HEK293T (cell line): Measurements from ENCODE around the gene YBX3.
"Not testable (repeated sequence)": the region's sequence is repeated elsewhere in the genome, so short reads cannot be mapped to it uniquely, and the experiment has no call there.

Experiments used
- CTCF ChIA-PET: fragments of 350-600 bp; formaldehyde crosslinking; extraction: SDS; loops from one replicate; lab custom pipeline; 2021; ENCODE audit warnings: antibody characterized with exemption, inconsistent platforms; lab: Yijun Ruan, JAX
- POLR2A ChIA-PET: fragments of 350-600 bp; formaldehyde crosslinking; extraction: SDS; loops from one replicate; lab custom pipeline; 2020; ENCODE audit warnings: antibody characterized with exemption, inconsistent platforms; lab: Yijun Ruan, JAX
- DNase-seq: peaks from one replicate; pipeline ENCODE4 v3.0.0; 2012; ENCODE audit warnings: mixed read lengths; ENCODE audit errors: extremely low spot score
- ARNT ChIP-seq: fragments of 450-650 bp; IDR thresholded peaks from 2 replicates; pipeline ENCODE4 v1.6.1; 2017; ENCODE audit warnings: mild to moderate bottlenecking
- BHLHE40 ChIP-seq: fragments of 450-650 bp; IDR thresholded peaks from 2 replicates; pipeline ENCODE4 v1.6.1; 2016; ENCODE audit warnings: mild to moderate bottlenecking, moderate library complexity, borderline replicate concordance
- CTBP1 ChIP-seq: fragments of 450-650 bp; IDR thresholded peaks from 2 replicates; pipeline ENCODE4 v1.6.1; 2016; ENCODE audit warnings: borderline replicate concordance
- ELF4 ChIP-seq: fragments of 450-650 bp; IDR thresholded peaks from 2 replicates; pipeline ENCODE4 v1.6.1; 2017; ENCODE audit warnings: antibody characterized with exemption
- FOXA1 ChIP-seq: fragments of 450-650 bp; IDR thresholded peaks from 2 replicates; pipeline ENCODE4 v1.6.1; 2016; ENCODE audit warnings: mild to moderate bottlenecking
- FOXK2 ChIP-seq: fragments of 450-650 bp; IDR thresholded peaks from 2 replicates; pipeline ENCODE4 v1.6.1; 2016; ENCODE audit warnings: mild to moderate bottlenecking
- FOXM1 ChIP-seq: fragments of 450-650 bp; IDR thresholded peaks from 2 replicates; pipeline ENCODE4 v1.6.1; 2017; ENCODE audit warnings: mild to moderate bottlenecking, borderline replicate concordance
- HDGF ChIP-seq: fragments of 450-650 bp; IDR thresholded peaks from 2 replicates; pipeline ENCODE4 v1.6.1; 2017; ENCODE audit warnings: antibody characterized with exemption, borderline replicate concordance
- L3MBTL2 ChIP-seq: fragments of 450-650 bp; conservative IDR thresholded peaks from 2 replicates; pipeline ENCODE4 v1.6.1; 2016; ENCODE audit warnings: mild to moderate bottlenecking
- LEF1 ChIP-seq: fragments of 450-650 bp; IDR thresholded peaks from 2 replicates; pipeline ENCODE4 v1.6.1; 2017; ENCODE audit warnings: mild to moderate bottlenecking, borderline replicate concordance
- NFRKB ChIP-seq: fragments of 450-650 bp; IDR thresholded peaks from 2 replicates; pipeline ENCODE4 v1.6.1; 2016; ENCODE audit warnings: mild to moderate bottlenecking, moderate library complexity
- SP1 ChIP-seq: fragments of 450-650 bp; IDR thresholded peaks from 2 replicates; pipeline ENCODE4 v1.6.1; 2017
- SUZ12 ChIP-seq: fragments of 450-650 bp; IDR thresholded peaks from 2 replicates; pipeline ENCODE4 v1.6.1; 2016; ENCODE audit warnings: mild to moderate bottlenecking
- TARDBP ChIP-seq: fragments of 450-650 bp; IDR thresholded peaks from 2 replicates; pipeline ENCODE4 v1.6.1; 2016
- ZNF384 ChIP-seq: fragments of 450-650 bp; IDR thresholded peaks from 2 replicates; pipeline ENCODE4 v1.6.1; 2016
- TF ChIP-seq, protein P1 (sequence below): fragments of 450-650 bp; IDR thresholded peaks from 2 replicates; pipeline ENCODE4 v1.6.1; 2016

The YBX3 gene

DNA sequence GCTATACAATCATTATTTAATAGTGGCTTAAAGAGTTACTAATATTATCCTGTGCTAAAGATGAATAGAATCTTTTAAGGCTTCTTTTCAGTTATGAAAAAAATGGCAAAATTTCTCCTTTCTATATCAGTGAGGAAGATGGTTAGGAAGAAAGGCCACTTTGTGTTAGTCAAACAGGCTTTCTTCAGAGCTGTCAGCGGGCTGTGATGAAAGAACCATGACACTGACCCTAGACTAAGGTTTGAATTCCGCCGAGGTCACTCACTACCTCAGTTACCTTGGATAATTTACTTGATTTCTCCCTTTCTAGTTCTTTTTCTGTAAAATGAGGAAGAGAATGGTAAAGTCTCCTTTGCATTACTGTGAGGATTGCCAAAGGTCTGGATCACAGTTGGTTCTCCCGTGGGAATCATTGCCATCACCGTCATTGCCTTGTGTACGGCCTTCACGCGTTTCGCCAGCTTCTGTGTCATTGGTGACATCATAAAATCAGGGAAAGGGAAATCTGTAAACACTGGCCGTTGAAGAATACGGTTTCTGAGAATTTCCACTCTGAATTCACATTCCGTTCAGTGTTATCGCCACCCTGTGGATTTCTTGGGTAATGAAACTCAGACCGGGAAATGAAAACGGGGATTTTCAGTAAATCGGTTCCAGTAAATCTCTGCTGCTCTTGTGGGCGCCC is 26.7 kb upstream of the YBX3 start:
- CTCF ChIA-PET = interaction anchor here (0.6 to 2.0 kb wide), 15 partner anchors 9 to 796 kb away, joined by 3 to 25 read pairs (median 4); no protein-coding TSS in a partner anchor

DNA sequence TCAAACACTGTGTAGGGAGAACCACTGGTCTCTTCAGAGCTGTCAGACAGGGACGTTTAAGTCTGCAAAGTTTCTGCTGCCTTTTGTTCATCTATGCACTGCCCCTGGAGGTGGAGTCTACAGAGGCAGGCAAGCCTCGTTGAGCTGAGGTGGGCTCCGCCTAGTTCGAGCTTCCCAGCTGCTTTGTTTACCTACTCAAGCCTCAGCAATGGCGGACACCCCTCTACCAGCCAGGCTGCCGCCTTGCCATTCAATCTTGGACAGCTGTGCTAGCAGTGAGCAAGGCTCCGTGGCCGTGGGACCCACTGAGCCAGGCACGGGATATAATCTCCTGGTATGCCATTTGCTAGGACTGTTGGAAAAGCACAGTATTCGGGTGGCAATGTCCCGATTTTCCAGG is 24.6 kb upstream of the YBX3 start:
- POLR2A ChIA-PET = no interaction called here
- CTCF ChIA-PET = no interaction called here
- no peak for DNase-seq
- TF ChIP-seq FOXK2 (no peak), TARDBP (no peak)

More for the DNA sequence above, 26.7 kb upstream of the YBX3 start:
- POLR2A ChIA-PET = no interaction called here
- no peak for TF ChIP-seq BHLHE40
- TF ChIP-seq L3MBTL2 = peak; percentile 35; the same call in 1 of the 2 replicates
- DNase-seq = peak; percentile 80

DNA sequence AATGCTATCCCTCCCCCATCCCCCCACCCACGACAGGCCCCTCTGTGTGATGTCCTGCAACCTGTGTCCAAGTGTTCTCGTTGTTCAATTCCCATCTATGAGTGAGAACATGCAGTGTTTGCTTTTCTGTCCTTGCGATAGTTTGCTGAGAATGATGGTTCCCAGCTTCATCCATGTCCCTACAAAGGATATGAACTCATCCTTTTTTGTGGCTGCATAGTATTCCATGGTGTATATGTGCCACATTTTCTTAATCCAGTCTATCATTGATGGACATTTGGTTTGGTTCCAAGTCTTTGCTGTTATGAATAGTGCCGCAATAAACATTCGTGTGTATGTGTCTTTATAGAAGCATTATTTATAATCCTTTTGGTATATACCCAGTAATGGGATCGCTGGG is 20.3 kb upstream of the YBX3 start:
- CTCF ChIA-PET, POLR2A ChIA-PET, DNase-seq: not testable (repeated sequence)

DNA sequence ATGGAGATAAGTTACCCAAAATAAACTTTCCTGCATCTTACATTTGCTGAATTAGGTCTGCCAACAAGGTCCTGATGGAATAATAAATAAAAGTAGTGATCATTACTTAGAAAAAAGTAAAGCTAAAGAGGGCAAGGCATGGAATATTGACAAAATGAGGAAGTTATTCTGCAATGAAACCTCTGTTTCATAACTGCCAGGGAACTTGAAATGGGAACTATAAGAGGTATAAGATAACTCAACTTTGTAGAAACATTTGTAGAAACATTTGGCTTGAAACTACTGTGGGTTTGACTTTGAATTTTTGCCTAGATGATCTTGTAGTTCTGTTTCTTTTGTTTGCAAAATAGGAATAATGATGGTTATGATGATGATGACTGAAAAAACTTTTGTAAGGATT is 18.7 kb upstream of the YBX3 start:
- CTCF ChIA-PET = interaction anchor here (3.5 kb wide), 1 partner anchor 8 kb away, joined by 25 read pairs; no protein-coding TSS in a partner anchor
- POLR2A ChIA-PET = no interaction called here
- TF ChIP-seq FOXM1 = no peak
- no peak for TF ChIP-seq FOXA1
- TF ChIP-seq FOXK2 = no peak
- TF ChIP-seq ZNF384 = no peak
- no peak for TF ChIP-seq ARNT
- no peak for TF ChIP-seq CTBP1
- TF ChIP-seq, protein P1, sequence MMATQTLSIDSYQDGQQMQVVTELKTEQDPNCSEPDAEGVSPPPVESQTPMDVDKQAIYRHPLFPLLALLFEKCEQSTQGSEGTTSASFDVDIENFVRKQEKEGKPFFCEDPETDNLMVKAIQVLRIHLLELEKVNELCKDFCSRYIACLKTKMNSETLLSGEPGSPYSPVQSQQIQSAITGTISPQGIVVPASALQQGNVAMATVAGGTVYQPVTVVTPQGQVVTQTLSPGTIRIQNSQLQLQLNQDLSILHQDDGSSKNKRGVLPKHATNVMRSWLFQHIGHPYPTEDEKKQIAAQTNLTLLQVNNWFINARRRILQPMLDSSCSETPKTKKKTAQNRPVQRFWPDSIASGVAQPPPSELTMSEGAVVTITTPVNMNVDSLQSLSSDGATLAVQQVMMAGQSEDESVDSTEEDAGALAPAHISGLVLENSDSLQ = no peak
- no peak for TF ChIP-seq TARDBP
- TF ChIP-seq ELF4 = no peak
- TF ChIP-seq L3MBTL2 = no peak
- TF ChIP-seq NFRKB = no peak
- no peak for TF ChIP-seq LEF1
- TF ChIP-seq SUZ12 = no peak
- no peak for TF ChIP-seq BHLHE40
- TF ChIP-seq HDGF = no peak
- no peak for TF ChIP-seq SP1
- no peak for DNase-seq

DNA sequence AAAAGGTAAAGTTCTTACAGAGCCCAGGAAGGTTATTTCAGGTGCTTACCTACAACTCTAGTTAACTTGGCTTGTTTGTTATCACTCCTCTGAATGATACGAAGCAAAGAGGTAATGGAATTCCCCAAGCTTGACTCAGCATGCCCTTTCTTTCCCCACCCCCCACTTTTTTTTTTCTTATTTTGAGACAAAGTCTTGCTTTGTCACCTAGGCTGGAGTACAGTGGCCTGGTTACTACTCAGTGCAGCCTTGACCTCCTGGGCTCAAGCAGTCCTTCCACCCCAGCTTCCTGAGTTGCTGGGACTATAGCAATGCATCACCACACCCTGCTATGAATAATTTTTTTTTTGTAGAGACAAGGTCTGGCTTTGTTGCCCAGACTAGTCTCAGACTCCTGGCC is 17.1 kb upstream of the YBX3 start:
- no peak for DNase-seq
- ChIA-PET POLR2A (interaction anchor here (1.0 to 1.3 kb wide), 2 partner anchors 23 to 431 kb away, joined by 3 to 4 read pairs; no protein-coding TSS in a partner anchor), CTCF (interaction anchor here (3.5 kb wide), 1 partner anchor 10 kb away, joined by 25 read pairs; no protein-coding TSS in a partner anchor)
- TF ChIP-seq FOXA1 = no peak
- TF ChIP-seq ELF4 = no peak
- TF ChIP-seq FOXK2 = no peak
- no peak for TF ChIP-seq TARDBP
- TF ChIP-seq, protein P1 = no peak
- TF ChIP-seq CTBP1 = no peak
- TF ChIP-seq ARNT = no peak
- no peak for TF ChIP-seq BHLHE40
- TF ChIP-seq LEF1 = no peak
- no peak for TF ChIP-seq HDGF
- TF ChIP-seq SUZ12 = no peak
- no peak for TF ChIP-seq L3MBTL2
- TF ChIP-seq NFRKB = no peak
- no peak for TF ChIP-seq SP1
- TF ChIP-seq FOXM1 = no peak

DNA sequence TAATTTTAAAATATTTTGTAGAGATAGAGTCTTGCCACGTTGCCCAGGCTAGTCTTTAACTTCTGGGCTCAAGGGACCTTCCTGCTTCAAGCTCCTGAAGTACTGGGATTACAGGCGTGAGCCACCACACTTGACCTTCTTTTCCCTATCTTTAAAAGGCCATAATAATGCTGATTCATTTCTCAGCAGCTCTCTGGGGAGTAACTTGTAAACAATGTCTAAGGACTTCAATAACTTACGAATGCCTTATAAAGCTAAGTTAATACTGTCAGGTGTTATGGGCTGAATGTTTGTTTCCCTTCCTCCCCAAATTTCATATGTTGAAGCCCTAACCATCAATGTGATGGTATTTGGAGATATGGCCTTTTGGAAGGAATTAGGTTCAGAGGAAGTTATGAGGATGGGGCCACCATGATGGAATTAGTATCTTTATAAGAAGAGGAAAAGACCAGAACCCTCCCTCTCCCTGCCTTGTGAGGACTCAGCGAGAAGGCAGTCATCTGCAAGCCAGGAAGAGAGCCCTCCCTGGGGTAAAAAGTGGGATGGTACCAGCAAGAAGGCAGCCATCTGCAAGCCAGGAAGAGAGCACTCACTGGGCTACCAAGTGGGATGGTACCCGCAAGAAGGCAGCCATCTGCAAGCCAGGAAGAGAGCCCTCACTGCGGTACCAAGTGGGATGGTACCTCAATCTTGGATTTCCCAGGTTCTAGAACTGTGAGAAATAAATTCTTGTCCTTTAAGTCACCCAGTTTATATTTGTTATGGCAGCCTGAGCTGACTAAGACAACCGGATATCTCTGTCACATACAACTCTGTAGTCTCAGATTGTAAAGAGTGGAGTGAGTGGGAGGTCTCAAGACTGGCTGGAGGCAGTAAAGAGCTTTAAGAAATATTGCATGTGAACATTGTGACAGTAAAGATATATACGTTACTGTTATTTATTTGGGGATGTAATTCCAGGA is 16.3 kb upstream of the YBX3 start:
- ChIA-PET POLR2A (interaction anchor here (1.0 to 1.3 kb wide), 2 partner anchors 16 to 22 kb away, joined by 3 to 4 read pairs; partner anchors contain the start of gene YBX3), CTCF (interaction anchor here (3.5 kb wide), 1 partner anchor 11 kb away, joined by 25 read pairs; no protein-coding TSS in a partner anchor)
- no peak for TF ChIP-seq FOXA1
- TF ChIP-seq ZNF384 = no peak
- TF ChIP-seq, protein P1 = no peak
- TF ChIP-seq ARNT = no peak
- no peak for TF ChIP-seq BHLHE40
- no peak for TF ChIP-seq SUZ12
- TF ChIP-seq L3MBTL2 = no peak
- TF ChIP-seq TARDBP = no peak
- no peak for TF ChIP-seq FOXM1
- no peak for TF ChIP-seq HDGF
- TF ChIP-seq ELF4 = no peak
- DNase-seq = no peak
